ENCODE results near the gene LY9. TPM values are rescaled to one million over a fixed set of nuclear protein-coding genes. Genes with fewer than 3 reads are reported as not detected.

Gene LY9
- total RNA-seq, 6 experiments from 2014 or later: 0.11 to 1.3 (median 0.37) TPM; not detected in 1

DNA sequence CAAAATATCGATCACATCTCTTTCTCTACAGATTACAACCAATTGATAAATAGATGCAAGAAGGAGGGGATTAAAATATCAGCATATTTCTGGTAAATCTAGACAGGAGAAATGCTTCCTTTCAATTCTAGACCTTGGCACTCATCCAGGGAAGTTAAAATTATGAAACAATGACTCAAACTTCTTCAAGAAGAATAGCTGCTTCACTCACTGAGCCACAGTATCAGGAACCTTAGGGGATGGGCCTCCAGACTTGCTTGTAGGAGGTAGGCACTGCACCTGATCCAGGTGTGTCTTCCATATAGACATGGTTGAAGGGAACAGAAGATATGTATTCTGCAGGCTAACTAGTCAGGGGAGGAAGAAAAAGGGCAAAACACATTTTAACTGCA is 47.1 kb upstream of the LY9 start:
- TF ChIP-seq, protein P1, sequence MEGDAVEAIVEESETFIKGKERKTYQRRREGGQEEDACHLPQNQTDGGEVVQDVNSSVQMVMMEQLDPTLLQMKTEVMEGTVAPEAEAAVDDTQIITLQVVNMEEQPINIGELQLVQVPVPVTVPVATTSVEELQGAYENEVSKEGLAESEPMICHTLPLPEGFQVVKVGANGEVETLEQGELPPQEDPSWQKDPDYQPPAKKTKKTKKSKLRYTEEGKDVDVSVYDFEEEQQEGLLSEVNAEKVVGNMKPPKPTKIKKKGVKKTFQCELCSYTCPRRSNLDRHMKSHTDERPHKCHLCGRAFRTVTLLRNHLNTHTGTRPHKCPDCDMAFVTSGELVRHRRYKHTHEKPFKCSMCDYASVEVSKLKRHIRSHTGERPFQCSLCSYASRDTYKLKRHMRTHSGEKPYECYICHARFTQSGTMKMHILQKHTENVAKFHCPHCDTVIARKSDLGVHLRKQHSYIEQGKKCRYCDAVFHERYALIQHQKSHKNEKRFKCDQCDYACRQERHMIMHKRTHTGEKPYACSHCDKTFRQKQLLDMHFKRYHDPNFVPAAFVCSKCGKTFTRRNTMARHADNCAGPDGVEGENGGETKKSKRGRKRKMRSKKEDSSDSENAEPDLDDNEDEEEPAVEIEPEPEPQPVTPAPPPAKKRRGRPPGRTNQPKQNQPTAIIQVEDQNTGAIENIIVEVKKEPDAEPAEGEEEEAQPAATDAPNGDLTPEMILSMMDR (IDR thresholded peaks at IDR 0.05): no peak
- no peak for TF ChIP-seq POLR2A (IDR thresholded peaks at IDR 0.05)
- Histone ChIP-seq H3K4me1 (no peaks in the 10 kb centered on the region), H3K27me3 (no peaks in the 10 kb centered on the region), H3K9me3 (no peaks in the 10 kb centered on the region), H3K27ac (no peak overlapping the region), H3K36me3 (no peaks in the 10 kb centered on the region), H3K4me3 (no peak overlapping the region)
- peak in 1 of 4 donors; percentile 26 for ATAC-seq
- intact Hi-C loops (cut with DNase I): no loop called here
- WGBS (ENCODE audit: insufficient coverage, low coverage, low lambda C conversion rate, missing lambda C conversion rate): 79% methylated on average over 1 of the region's 1 CpG
- no peak for DNase-seq

DNA sequence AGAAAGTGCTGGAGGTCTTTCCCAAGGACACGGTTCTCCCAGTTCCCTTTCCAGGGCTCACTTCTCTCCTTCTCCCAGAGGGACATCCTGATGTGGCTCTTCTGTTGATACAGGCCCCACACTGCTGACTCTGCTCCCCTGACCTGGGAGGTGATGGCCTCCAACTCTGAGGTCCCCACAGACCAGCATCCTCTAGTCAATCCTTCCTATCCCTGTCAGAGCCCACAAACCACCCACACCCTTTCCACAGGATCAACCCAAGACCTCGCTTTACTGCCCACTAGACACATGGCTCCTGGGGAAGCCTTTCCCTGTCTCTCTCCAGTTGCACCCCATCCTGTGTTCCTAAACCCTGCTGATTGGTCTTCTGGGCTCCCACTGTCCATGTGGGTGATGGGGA is 45.4 kb upstream of the LY9 start:
- Histone ChIP-seq H3K4me3 (no peak overlapping the region), H3K27ac (no peak overlapping the region), H3K36me3 (no peaks in the 10 kb centered on the region), H3K4me1 (no peaks in the 10 kb centered on the region), H3K9me3 (no peaks in the 10 kb centered on the region), H3K27me3 (no peaks in the 10 kb centered on the region)
- DNase-seq (no peak), ATAC-seq (no peak)
- 50% methylated on average over 1 of the region's 2 CpGs for WGBS (ENCODE audit: insufficient coverage, low coverage, low lambda C conversion rate, missing lambda C conversion rate)
- no peak for TF ChIP-seq POLR2A (IDR thresholded peaks at IDR 0.05)
- TF ChIP-seq, protein P1 (IDR thresholded peaks at IDR 0.05): no peak
- intact Hi-C loops (cut with DNase I): no loop called here

DNA sequence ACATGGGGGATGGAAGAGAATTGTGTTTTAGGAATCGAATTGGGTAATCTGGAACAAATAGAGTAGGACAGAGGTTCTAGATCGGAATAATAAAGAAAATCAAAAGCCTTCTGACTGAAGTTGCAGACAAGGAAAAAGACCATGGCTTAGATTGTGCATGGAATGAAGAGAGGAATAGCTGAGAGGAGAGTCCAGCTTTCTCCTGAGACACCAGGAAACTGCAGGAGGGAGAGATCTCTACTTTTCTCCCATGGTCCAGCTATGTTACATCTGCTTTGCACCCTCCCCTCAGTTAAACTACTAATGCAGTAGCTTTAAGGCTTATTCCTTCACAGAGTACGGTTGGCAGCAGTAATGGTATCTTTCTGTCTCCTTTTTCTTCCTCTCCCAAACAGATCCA is 43.6 kb upstream of the LY9 start:
- intact Hi-C loops (cut with DNase I): no loop called here
- Histone ChIP-seq H3K36me3 (no peaks in the 10 kb centered on the region), H3K27me3 (no peaks in the 10 kb centered on the region), H3K4me3 (no peak overlapping the region), H3K4me1 (no peaks in the 10 kb centered on the region), H3K9me3 (no peaks in the 10 kb centered on the region), H3K27ac (no peak overlapping the region)
- DNase-seq (no peak), ATAC-seq (no peak)
- TF ChIP-seq, protein P1 (IDR thresholded peaks at IDR 0.05): no peak
- TF ChIP-seq POLR2A (IDR thresholded peaks at IDR 0.05): no peak
- WGBS (ENCODE audit: insufficient coverage, low coverage, low lambda C conversion rate, missing lambda C conversion rate): 50% methylated on average over 3 of the region's 3 CpGs

DNA sequence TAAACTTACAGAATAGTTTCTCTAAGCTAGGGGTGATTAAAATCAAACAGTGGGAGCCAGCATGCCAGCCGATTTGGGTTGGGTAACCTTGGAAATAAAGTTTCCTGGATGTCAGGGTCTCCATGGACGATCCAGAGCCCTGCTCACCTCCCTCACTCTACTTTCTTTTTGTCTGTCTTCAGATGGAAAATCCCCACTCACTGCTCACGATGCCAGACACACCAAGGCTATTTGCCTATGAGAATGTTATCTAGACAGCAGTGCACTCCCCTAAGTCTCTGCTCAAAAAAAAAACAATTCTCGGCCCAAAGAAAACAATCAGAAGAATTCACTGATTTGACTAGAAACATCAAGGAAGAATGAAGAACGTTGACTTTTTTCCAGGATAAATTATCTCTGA is 43.0 kb upstream of the LY9 start:
- 25% methylated on average over 5 of the region's 5 CpGs for WGBS (ENCODE audit: insufficient coverage, low coverage, low lambda C conversion rate, missing lambda C conversion rate)
- ATAC-seq: no peak
- H3K4me3 ChIP-seq: no peak overlapping the region
- no peak for DNase-seq
- H3K9me3 ChIP-seq: no peaks in the 10 kb centered on the region
- no peaks in the 10 kb centered on the region for H3K36me3 ChIP-seq
- intact Hi-C loops (cut with DNase I): no loop called here
- H3K27me3 ChIP-seq: no peaks in the 10 kb centered on the region
- no peak overlapping the region for H3K27ac ChIP-seq
- TF ChIP-seq, protein P1 (IDR thresholded peaks at IDR 0.05): no peak
- TF ChIP-seq POLR2A (IDR thresholded peaks at IDR 0.05): no peak
- no peaks in the 10 kb centered on the region for H3K4me1 ChIP-seq

DNA sequence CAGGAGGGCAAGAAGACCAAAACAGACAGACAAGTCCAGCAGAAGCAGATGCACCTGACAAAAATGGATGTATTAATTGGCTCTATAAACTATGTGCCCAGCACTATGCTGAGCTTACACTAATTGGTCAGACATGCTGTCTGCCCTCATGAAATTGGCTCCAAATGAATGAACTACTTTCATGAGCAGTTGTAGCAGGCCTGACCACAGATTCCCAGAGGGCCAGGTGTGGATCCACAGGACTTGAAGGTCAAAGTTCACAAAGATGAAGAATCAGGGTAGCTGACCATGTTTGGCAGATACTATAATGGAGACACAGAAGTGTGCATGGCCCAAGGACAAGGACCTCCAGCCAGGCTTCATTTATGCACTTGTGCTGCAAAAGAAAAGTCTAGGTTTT is 42.4 kb upstream of the LY9 start:
- H3K36me3 ChIP-seq: no peaks in the 10 kb centered on the region
- no peak for ATAC-seq
- no peaks in the 10 kb centered on the region for H3K27me3 ChIP-seq
- no peaks in the 10 kb centered on the region for H3K4me1 ChIP-seq
- H3K9me3 ChIP-seq: no peaks in the 10 kb centered on the region
- TF ChIP-seq, protein P1 (IDR thresholded peaks at IDR 0.05): no peak
- TF ChIP-seq POLR2A (IDR thresholded peaks at IDR 0.05): no peak
- intact Hi-C loops (cut with DNase I): no loop called here
- no peak overlapping the region for H3K4me3 ChIP-seq
- no peak overlapping the region for H3K27ac ChIP-seq
- no peak for DNase-seq

Data from right lobe of liver (tissue), 6 donors.